CD4-positive, alpha-beta memory T cell (primary cell): ENCODE measurements around the gene ATP5F1A. TPM values are rescaled to one million over a fixed set of nuclear protein-coding genes. Genes with fewer than 3 reads are reported as not detected.
A peak's percentile ranks its signal among the peaks of the same experiment; 100 is the strongest.

Source experiments
- CTCF ChIA-PET: fragments of 350-600 bp; sonication (Branson Sonifier 250); formaldehyde crosslinking; loops from one replicate; lab custom pipeline; 2021; ENCODE audit warnings: inconsistent platforms; ENCODE audit not compliant: partially characterized antibody; lab: Charles Lee
- POLR2A ChIA-PET: fragments of 350-600 bp; sonication (Branson Sonifier 250); formaldehyde crosslinking; loops from one replicate; lab custom pipeline; 2021; ENCODE audit not compliant: partially characterized antibody; lab: Charles Lee
- DNase-seq, 5 donors: peaks; one replicate each; pipeline versions ENCODE4 v3.0.0 to v3.0.0-alpha.2; 2020 to 2022; ENCODE audit warnings: mixed read lengths in 1 of 5
- H3K27ac ChIP-seq: one replicate; pipeline ENCODE4 v1.7.0; 2013; ENCODE audit warnings: low read depth, low read length
- H3K27me3 ChIP-seq: 2 replicates; pipeline ENCODE4 v1.7.0; 2013; ENCODE audit warnings: mild to moderate bottlenecking, low read length, moderate library complexity; ENCODE audit not compliant: insufficient read depth
- H3K36me3 ChIP-seq: 2 replicates; pipeline ENCODE4 v1.7.0; 2013; ENCODE audit warnings: mild to moderate bottlenecking, low read length, moderate library complexity; ENCODE audit not compliant: insufficient read depth
- H3K4me1 ChIP-seq: 2 replicates; pipeline ENCODE4 v1.7.0; 2013; ENCODE audit warnings: mild to moderate bottlenecking, low read length, moderate library complexity; ENCODE audit not compliant: insufficient read depth
- H3K4me3 ChIP-seq, 2 donors: one replicate each; pipeline ENCODE4 v1.7.0; 2013; ENCODE audit warnings: low read length in 2 of 2, mild to moderate bottlenecking in 1 of 2
- H3K9me3 ChIP-seq, 2 donors: one replicate each; pipeline ENCODE4 v1.7.0; 2013; ENCODE audit warnings: low read length in 2 of 2, control low read depth in 1 of 2; ENCODE audit not compliant: control insufficient read depth in 1 of 2
- H3K27ac Mint-ChIP-seq, 7 donors: one replicate each; pipeline ENCODE4 v1.8.0; 2020 to 2021; ENCODE audit warnings: mixed read lengths in 7 of 7, mild to moderate bottlenecking in 6 of 7, inconsistent platforms in 3 of 7, moderate library complexity in 3 of 7
- H3K27me3 Mint-ChIP-seq, 2 donors: one replicate each; pipeline ENCODE4 v1.8.0; 2020 to 2021; ENCODE audit warnings: mixed read lengths in 2 of 2
- H3K36me3 Mint-ChIP-seq, 2 donors: one replicate each; pipeline ENCODE4 v1.8.0; 2020 to 2021; ENCODE audit warnings: mixed read lengths in 2 of 2, inconsistent platforms in 1 of 2, mild to moderate bottlenecking in 1 of 2
- H3K4me1 Mint-ChIP-seq, 4 donors: one replicate each; pipeline ENCODE4 v1.8.0; 2020 to 2021; ENCODE audit warnings: mixed read lengths in 4 of 4, mild to moderate bottlenecking in 1 of 4
- H3K4me3 Mint-ChIP-seq, 8 donors: one replicate each; pipeline ENCODE4 v1.8.0; 2020 to 2021; ENCODE audit warnings: mixed read lengths in 8 of 8, mild to moderate bottlenecking in 7 of 8, moderate library complexity in 6 of 8, inconsistent platforms in 3 of 8
- H3K9me3 Mint-ChIP-seq, 8 donors: one replicate each; pipeline ENCODE4 v1.8.0; 2020 to 2021; ENCODE audit warnings: mixed read lengths in 8 of 8, mild to moderate bottlenecking in 5 of 8, inconsistent platforms in 3 of 8, moderate library complexity in 1 of 8
- intact Hi-C: fragments of 100-400 bp; cut with micrococcal nuclease; formaldehyde crosslinking; loops from one replicate; pipeline ENCODE4 v1.15.1; 2023
- polyA plus RNA-seq, 2 donors: library from polyadenylated mRNA; unstranded; fragments of 300-500 nt; fragmentation: Illumina TruSeq; gene quantifications; one replicate each; pipeline ENCODE4 v1.2.3, GENCODE V29; 2021
- total RNA-seq, 2 experiments: library from RNA; stranded (reverse); gene quantifications; one replicate each; pipeline ENCODE4 v1.2.3, GENCODE V29; 2021

The ATP5F1A gene
- total and polyA plus RNA-seq, 4 experiments from 2014 or later, result 212 to 681 (median 334) TPM

- CTCF ChIA-PET, result interaction anchor here (1.4 to 2.9 kb wide), 3 partner anchors 31 to 60 kb away, joined by 3 to 12 read pairs (median 3); partner anchors contain the start of gene PSTPIP2
- POLR2A ChIA-PET, result interaction anchor here (0.5 to 1.1 kb wide), 2 partner anchors 43 to 172 kb away, joined by 3 read pairs; no protein-coding TSS in a partner anchor
- H3K4me1 Mint-ChIP-seq, result peaks cover 35 to 46% (median 41%) of the 10 kb centered on the region in 4 donors
- Histone ChIP-seq H3K27ac (no peak overlapping the region), H3K9me3 (no peaks in the 10 kb centered on the region), H3K36me3 (no peaks in the 10 kb centered on the region), H3K27me3 (no peaks in the 10 kb centered on the region), H3K4me3 (no peak overlapping the region), H3K4me1 (peaks cover 43% of the 10 kb centered on the region)
- peaks cover 10 to 22% of the 10 kb centered on the region in 2 donors for H3K36me3 Mint-ChIP-seq
- H3K27ac Mint-ChIP-seq, result peak overlapping the region in 5 of 7 donors; percentile 49 to 88 (median 67)
- intact Hi-C loops, result loop anchor here (5.0 kb wide), 1 partner anchor 43 kb away; no protein-coding TSS in a partner anchor
- H3K27me3 Mint-ChIP-seq, result no peaks in the 10 kb centered on the region
- peak overlapping the region in 4 of 8 donors; percentile 38 to 73 (median 62) for H3K4me3 Mint-ChIP-seq
- no peak for DNase-seq
- H3K9me3 Mint-ChIP-seq, result no peaks in the 10 kb centered on the region
Observed at GRCh38 chr18:46040747-46041104, 57.4 kb downstream of the ATP5F1A start.

DNA sequence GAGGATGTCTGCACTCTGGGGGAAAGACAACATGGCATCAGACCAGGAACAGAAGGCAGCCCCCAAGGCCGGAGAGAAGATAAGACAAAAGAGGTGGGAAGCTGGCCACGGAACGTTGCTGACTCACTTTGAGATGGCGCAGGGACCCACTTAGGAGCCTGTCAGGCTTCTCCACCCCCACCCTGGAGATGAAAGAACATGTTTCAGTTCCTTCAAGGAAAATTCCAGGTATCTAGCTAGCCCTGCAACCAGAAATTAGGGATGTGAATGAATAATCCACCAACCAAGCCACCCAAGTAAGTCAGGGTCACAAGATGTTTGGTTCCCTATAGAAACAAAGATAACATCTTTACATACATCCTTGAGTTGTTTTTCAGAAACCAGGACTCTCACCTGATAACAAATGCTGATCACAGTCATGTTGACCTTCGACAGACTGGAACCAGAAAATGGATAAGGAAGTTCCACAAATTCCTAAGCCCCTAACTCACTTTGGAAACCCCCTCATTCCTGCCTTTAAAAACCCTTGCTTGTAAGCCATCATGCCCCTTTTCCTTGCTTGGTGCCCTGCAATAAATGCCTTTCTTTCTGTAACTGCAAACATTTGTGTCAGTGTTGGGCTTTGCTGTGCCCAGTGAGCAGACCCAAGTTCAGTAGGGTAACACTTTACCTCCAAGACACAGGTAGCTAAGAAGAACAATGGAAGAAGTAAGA is 57.9 kb downstream of the ATP5F1A start:
- no peak overlapping the region for H3K27ac ChIP-seq
- no peaks in the 10 kb centered on the region for H3K27me3 ChIP-seq
- H3K4me1 ChIP-seq, result peaks cover 43% of the 10 kb centered on the region
- DNase-seq, result no peak
- no peaks in the 10 kb centered on the region for H3K36me3 ChIP-seq
- peak overlapping the region in 6 of 8 donors; percentile 1 to 73 (median 46) for H3K4me3 Mint-ChIP-seq
- peak overlapping the region in 5 of 7 donors; percentile 49 to 88 (median 67) for H3K27ac Mint-ChIP-seq
- no peaks in the 10 kb centered on the region for H3K9me3 Mint-ChIP-seq
- no peaks in the 10 kb centered on the region for H3K27me3 Mint-ChIP-seq
- H3K4me1 Mint-ChIP-seq, result peaks cover 35 to 50% (median 41%) of the 10 kb centered on the region in 4 donors
- intact Hi-C loops, result loop anchor here (5.0 kb wide), 1 partner anchor 43 kb away; no protein-coding TSS in a partner anchor
- H3K36me3 Mint-ChIP-seq, result peaks cover 14 to 22% of the 10 kb centered on the region in 2 donors
- POLR2A ChIA-PET, result interaction anchor here (1.1 kb wide), 1 partner anchor 43 kb away, joined by 3 read pairs; no protein-coding TSS in a partner anchor
- no peaks in the 10 kb centered on the region for H3K9me3 ChIP-seq
- CTCF ChIA-PET, result interaction anchor here (1.5 to 2.9 kb wide), 2 partner anchors 33 to 60 kb away, joined by 3 to 12 read pairs; no protein-coding TSS in a partner anchor
- H3K4me3 ChIP-seq, result no peak overlapping the region

GRCh38 chr18:46037512-46038305 is 60.4 kb downstream of the ATP5F1A start:
- Histone ChIP-seq H3K27me3 (no peaks in the 10 kb centered on the region), H3K4me3 (no peak overlapping the region), H3K27ac (no peak overlapping the region), H3K9me3 (no peaks in the 10 kb centered on the region), H3K36me3 (no peaks in the 10 kb centered on the region), H3K4me1 (peaks cover 33% of the 10 kb centered on the region)
- intact Hi-C loops, result no loop called here
- no peak overlapping the region for H3K27ac Mint-ChIP-seq
- H3K27me3 Mint-ChIP-seq, result no peaks in the 10 kb centered on the region
- POLR2A ChIA-PET, result no interaction called here
- H3K36me3 Mint-ChIP-seq, result peaks cover 20 to 29% of the 10 kb centered on the region in 2 donors
- H3K4me1 Mint-ChIP-seq, result peaks cover 27 to 41% (median 32%) of the 10 kb centered on the region in 4 donors
- H3K4me3 Mint-ChIP-seq, result no peak overlapping the region
- no peak for DNase-seq
- CTCF ChIA-PET, result no interaction called here
- no peaks in the 10 kb centered on the region for H3K9me3 Mint-ChIP-seq

DNA sequence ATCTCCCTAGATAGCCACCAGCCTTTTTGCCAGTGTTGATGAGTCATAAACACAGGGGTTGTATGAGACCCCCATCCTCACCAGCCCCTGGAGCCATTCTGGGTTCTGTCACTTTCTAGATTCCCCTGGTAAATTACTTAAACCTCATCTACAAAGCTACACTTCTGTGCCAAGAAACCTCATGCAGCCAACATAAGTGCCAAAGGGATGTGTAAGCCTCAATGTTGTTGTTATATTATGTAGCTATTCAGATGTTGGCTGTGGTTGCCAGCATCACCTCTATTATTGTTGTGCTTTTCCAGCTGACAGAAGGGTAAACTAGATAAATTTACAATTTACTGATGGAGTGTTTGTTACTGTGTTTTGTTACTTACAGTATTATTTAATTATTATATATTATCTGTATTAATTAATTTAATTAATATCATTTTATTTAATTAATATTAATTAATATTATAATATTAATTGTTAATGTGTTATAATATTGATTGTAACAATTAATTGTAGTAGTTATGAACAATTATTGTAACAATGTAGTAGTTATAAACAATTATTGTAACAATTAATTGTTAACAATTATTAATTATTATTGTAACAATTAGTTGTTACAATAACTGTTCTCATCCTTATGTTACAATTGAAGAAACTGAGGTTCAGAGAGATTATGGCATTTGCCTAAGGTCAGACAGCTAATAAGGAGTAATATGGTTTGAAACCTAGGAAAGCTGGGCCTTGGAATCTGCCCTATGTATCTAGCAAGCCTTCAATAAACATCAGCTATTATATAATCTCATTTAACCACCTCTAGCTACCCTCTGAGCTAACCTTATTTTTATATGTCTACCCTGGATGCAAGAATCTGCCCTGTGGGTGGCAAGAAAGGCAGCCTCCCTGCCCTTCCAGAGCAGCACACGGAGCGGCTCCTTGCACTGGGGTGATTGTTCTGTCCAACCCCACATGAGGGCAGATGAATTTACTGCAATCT is 62.1 kb downstream of the ATP5F1A start:
- Histone ChIP-seq H3K9me3 (no peaks in the 10 kb centered on the region), H3K27me3 (no peaks in the 10 kb centered on the region), H3K36me3 (no peaks in the 10 kb centered on the region), H3K4me3 (no peak overlapping the region), H3K4me1 (peaks cover 16% of the 10 kb centered on the region), H3K27ac (no peak overlapping the region)
- Mint-ChIP-seq H3K4me1 (peaks cover 14 to 27% (median 19%) of the 10 kb centered on the region in 4 donors), H3K27ac (peak overlapping the region in 1 of 7 donors; percentile 14), H3K4me3 (no peak overlapping the region), H3K27me3 (no peaks in the 10 kb centered on the region), H3K9me3 (peaks cover 0 to 2% (median 0%) of the 10 kb centered on the region in 8 donors), H3K36me3 (peaks cover 26 to 38% of the 10 kb centered on the region in 2 donors)
- intact Hi-C loops, result no loop called here
- ChIA-PET CTCF (interaction anchor here (1.0 to 1.1 kb wide), 2 partner anchors 20 to 62 kb away, joined by 3 read pairs; no protein-coding TSS in a partner anchor), POLR2A (interaction anchor here (1.3 kb wide), 1 partner anchor 36 kb away, joined by 4 read pairs; the partner anchor contains the start of gene PSTPIP2)
- no peak for DNase-seq

DNA sequence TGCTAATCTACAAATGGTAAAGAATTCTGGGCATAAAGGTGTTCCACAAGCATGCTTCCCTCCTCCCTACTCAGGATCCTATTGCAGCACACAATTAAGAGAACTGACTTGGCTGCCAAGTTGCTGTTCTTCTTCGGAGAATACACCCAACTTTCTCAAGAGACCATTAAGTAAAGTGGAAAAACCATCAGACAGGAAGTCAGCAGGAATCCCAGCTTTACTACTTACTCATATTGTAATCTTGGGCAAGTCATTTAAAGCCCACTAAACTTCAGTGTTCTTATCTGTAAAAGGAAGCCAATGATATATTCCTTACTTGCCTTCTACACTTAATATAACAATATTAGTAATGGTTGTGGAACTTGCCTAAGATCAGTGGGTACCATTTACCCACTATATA is 63.9 kb downstream of the ATP5F1A start:
- intact Hi-C loops, result no loop called here
- Mint-ChIP-seq H3K36me3 (peaks cover 23 to 40% of the 10 kb centered on the region in 2 donors), H3K4me3 (no peak overlapping the region), H3K27me3 (no peaks in the 10 kb centered on the region), H3K27ac (no peak overlapping the region), H3K4me1 (peaks cover under 1 to 13% (median 3%) of the 10 kb centered on the region in 4 donors), H3K9me3 (peaks cover 0 to 2% (median 0%) of the 10 kb centered on the region in 8 donors)
- Histone ChIP-seq H3K9me3 (no peaks in the 10 kb centered on the region), H3K4me1 (peaks cover 2% of the 10 kb centered on the region), H3K36me3 (no peaks in the 10 kb centered on the region), H3K27ac (no peak overlapping the region), H3K27me3 (no peaks in the 10 kb centered on the region), H3K4me3 (no peak overlapping the region)
- DNase-seq, result no peak
- ChIA-PET CTCF (interaction anchor here (0.9 to 1.5 kb wide), 2 partner anchors 21 to 39 kb away, joined by 3 to 6 read pairs; no protein-coding TSS in a partner anchor), POLR2A (interaction anchor here (1.0 to 1.3 kb wide), 2 partner anchors 38 to 347 kb away, joined by 3 to 4 read pairs; partner anchors contain the start of gene PSTPIP2)

- ChIA-PET POLR2A (no interaction called here), CTCF (no interaction called here)
- intact Hi-C loops, result no loop called here
- no peaks in the 10 kb centered on the region for H3K36me3 ChIP-seq
- H3K27me3 ChIP-seq, result no peaks in the 10 kb centered on the region
- Mint-ChIP-seq H3K4me1 (peaks cover 4 to 17% (median 12%) of the 10 kb centered on the region in 4 donors), H3K4me3 (no peak overlapping the region), H3K9me3 (peaks cover 0 to 2% (median 0%) of the 10 kb centered on the region in 8 donors), H3K27ac (no peak overlapping the region), H3K27me3 (no peaks in the 10 kb centered on the region), H3K36me3 (peaks cover 17 to 25% of the 10 kb centered on the region in 2 donors)
- no peak overlapping the region for H3K4me3 ChIP-seq
- no peaks in the 10 kb centered on the region for H3K9me3 ChIP-seq
- peaks cover 6% of the 10 kb centered on the region for H3K4me1 ChIP-seq
- H3K27ac ChIP-seq, result no peak overlapping the region
- no peak for DNase-seq
Observed at GRCh38 chr18:46031741-46032140, 66.4 kb downstream of the ATP5F1A start.
